Skeletal muscle cell (primary cell): Measurements from ENCODE around the gene TMC7.
"Not testable (repeated sequence)": the region's sequence is repeated elsewhere in the genome, so short reads cannot be mapped to it uniquely, and the experiment has no call there.

ENCODE experiments used
- DNase-seq: peaks from one replicate; pipeline ENCODE4 v3.0.0-alpha.2; 2010; ENCODE audit warnings: low read depth
- H3K4me3 ChIP-seq: 2 replicates; pipeline ENCODE4 v1.5.1; 2011; ENCODE audit warnings: low read depth, mild to moderate bottlenecking, control low read depth, low read length, moderate library complexity

TMC7 gene

GRCh38 chr16:18969855-18970240 lies 13.9 kb upstream of the TMC7 start:
- no peak for DNase-seq
- no peak overlapping the region for H3K4me3 ChIP-seq

GRCh38 chr16:18975109-18975508 lies 8.6 kb upstream of the TMC7 start:
- DNase-seq = no peak
- H3K4me3 ChIP-seq = no peak overlapping the region

- H3K4me3 ChIP-seq = no peak overlapping the region
- no peak for DNase-seq
Observed at GRCh38 chr16:18979936-18980335, 3.8 kb upstream of the TMC7 start.

- DNase-seq = no peak
- H3K4me3 ChIP-seq = peak overlapping the region; percentile 54
Observed at GRCh38 chr16:18984435-18985005, 786 bp downstream of the TMC7 start.

GRCh38 chr16:18985256-18985655 lies 1.5 kb downstream of the TMC7 start:
- DNase-seq, H3K4me3 ChIP-seq: not testable (repeated sequence)

- DNase-seq, H3K4me3 ChIP-seq: not testable (repeated sequence)
Observed at GRCh38 chr16:18991731-18992130, 8.0 kb downstream of the TMC7 start.

- not testable (repeated sequence) for H3K4me3 ChIP-seq, DNase-seq
Observed at GRCh38 chr16:18993531-18993930, 9.8 kb downstream of the TMC7 start.

GRCh38 chr16:18994181-18994580 lies 10.4 kb downstream of the TMC7 start:
- H3K4me3 ChIP-seq, DNase-seq: not testable (repeated sequence)

GRCh38 chr16:18995406-18995805 lies 11.7 kb downstream of the TMC7 start:
- H3K4me3 ChIP-seq, DNase-seq: not testable (repeated sequence)

GRCh38 chr16:18996536-18996935 lies 12.8 kb downstream of the TMC7 start:
- DNase-seq, H3K4me3 ChIP-seq: not testable (repeated sequence)

- H3K4me3 ChIP-seq, DNase-seq: not testable (repeated sequence)
Observed at GRCh38 chr16:18997001-18997400, 13.3 kb downstream of the TMC7 start.

- DNase-seq = no peak
Observed at GRCh38 chr16:18999045-18999393, 15.3 kb downstream of the TMC7 start.

GRCh38 chr16:19001788-19002187 lies 18.1 kb downstream of the TMC7 start:
- H3K4me3 ChIP-seq = no peak overlapping the region
- DNase-seq = peak; percentile 53

More at GRCh38 chr16:18999045-18999393, 15.3 kb downstream of the TMC7 start:
- no peak overlapping the region for H3K4me3 ChIP-seq

GRCh38 chr16:19003935-19004334 lies 20.2 kb downstream of the TMC7 start:
- DNase-seq = no peak
- H3K4me3 ChIP-seq = no peak overlapping the region

GRCh38 chr16:19005561-19006445 lies 22.1 kb downstream of the TMC7 start:
- H3K4me3 ChIP-seq = no peak overlapping the region
- DNase-seq = no peak

GRCh38 chr16:19006446-19007315 lies 22.9 kb downstream of the TMC7 start:
- H3K4me3 ChIP-seq = no peak overlapping the region

GRCh38 chr16:19008245-19009169 lies 24.8 kb downstream of the TMC7 start:
- DNase-seq = peak; percentile 59
- H3K4me3 ChIP-seq = no peak overlapping the region

More at GRCh38 chr16:19006446-19007315, 22.9 kb downstream of the TMC7 start:
- no peak for DNase-seq

GRCh38 chr16:19011169-19011731 lies 27.5 kb downstream of the TMC7 start:
- no peak overlapping the region for H3K4me3 ChIP-seq
- no peak for DNase-seq

- H3K4me3 ChIP-seq = no peak overlapping the region
- no peak for DNase-seq
Observed at GRCh38 chr16:19014461-19014860, 30.7 kb downstream of the TMC7 start.
